Panc1 (cell line): ENCODE measurements around the gene BTBD3.

Experiments
- POLR2AphosphoS5 ChIP-seq: IDR thresholded peaks from 2 replicates; pipeline ENCODE4 v1.6.1; 2012; ENCODE audit warnings: mild to moderate bottlenecking, low read depth, low read length, moderate library complexity
- SIN3A ChIP-seq: IDR thresholded peaks from 2 replicates; pipeline ENCODE4 v1.6.1; 2012; ENCODE audit warnings: low read depth, mild to moderate bottlenecking, low read length, moderate library complexity, borderline replicate concordance; ENCODE audit not compliant: insufficient read depth
- TF ChIP-seq, protein P1 (sequence below): fragments of 450-650 bp; IDR thresholded peaks from 2 replicates; pipeline ENCODE4 v1.5.1; 2017; ENCODE audit warnings: mild to moderate bottlenecking
- TF ChIP-seq, protein P2 (sequence below), 2 experiments: IDR thresholded peaks; 2 replicates each; pipeline ENCODE4 v1.6.1; 2011 to 2012; ENCODE audit warnings: low read depth in 2 of 2, control low read depth in 1 of 2, low read length in 1 of 2, mild to moderate bottlenecking in 1 of 2, moderate library complexity in 1 of 2; ENCODE audit not compliant: insufficient read depth in 1 of 2

- TF ChIP-seq, protein P1, sequence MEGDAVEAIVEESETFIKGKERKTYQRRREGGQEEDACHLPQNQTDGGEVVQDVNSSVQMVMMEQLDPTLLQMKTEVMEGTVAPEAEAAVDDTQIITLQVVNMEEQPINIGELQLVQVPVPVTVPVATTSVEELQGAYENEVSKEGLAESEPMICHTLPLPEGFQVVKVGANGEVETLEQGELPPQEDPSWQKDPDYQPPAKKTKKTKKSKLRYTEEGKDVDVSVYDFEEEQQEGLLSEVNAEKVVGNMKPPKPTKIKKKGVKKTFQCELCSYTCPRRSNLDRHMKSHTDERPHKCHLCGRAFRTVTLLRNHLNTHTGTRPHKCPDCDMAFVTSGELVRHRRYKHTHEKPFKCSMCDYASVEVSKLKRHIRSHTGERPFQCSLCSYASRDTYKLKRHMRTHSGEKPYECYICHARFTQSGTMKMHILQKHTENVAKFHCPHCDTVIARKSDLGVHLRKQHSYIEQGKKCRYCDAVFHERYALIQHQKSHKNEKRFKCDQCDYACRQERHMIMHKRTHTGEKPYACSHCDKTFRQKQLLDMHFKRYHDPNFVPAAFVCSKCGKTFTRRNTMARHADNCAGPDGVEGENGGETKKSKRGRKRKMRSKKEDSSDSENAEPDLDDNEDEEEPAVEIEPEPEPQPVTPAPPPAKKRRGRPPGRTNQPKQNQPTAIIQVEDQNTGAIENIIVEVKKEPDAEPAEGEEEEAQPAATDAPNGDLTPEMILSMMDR, result no peak
- TF ChIP-seq, protein P2, sequence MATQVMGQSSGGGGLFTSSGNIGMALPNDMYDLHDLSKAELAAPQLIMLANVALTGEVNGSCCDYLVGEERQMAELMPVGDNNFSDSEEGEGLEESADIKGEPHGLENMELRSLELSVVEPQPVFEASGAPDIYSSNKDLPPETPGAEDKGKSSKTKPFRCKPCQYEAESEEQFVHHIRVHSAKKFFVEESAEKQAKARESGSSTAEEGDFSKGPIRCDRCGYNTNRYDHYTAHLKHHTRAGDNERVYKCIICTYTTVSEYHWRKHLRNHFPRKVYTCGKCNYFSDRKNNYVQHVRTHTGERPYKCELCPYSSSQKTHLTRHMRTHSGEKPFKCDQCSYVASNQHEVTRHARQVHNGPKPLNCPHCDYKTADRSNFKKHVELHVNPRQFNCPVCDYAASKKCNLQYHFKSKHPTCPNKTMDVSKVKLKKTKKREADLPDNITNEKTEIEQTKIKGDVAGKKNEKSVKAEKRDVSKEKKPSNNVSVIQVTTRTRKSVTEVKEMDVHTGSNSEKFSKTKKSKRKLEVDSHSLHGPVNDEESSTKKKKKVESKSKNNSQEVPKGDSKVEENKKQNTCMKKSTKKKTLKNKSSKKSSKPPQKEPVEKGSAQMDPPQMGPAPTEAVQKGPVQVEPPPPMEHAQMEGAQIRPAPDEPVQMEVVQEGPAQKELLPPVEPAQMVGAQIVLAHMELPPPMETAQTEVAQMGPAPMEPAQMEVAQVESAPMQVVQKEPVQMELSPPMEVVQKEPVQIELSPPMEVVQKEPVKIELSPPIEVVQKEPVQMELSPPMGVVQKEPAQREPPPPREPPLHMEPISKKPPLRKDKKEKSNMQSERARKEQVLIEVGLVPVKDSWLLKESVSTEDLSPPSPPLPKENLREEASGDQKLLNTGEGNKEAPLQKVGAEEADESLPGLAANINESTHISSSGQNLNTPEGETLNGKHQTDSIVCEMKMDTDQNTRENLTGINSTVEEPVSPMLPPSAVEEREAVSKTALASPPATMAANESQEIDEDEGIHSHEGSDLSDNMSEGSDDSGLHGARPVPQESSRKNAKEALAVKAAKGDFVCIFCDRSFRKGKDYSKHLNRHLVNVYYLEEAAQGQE (IDR thresholded peaks at IDR 0.05; ENCODE audit: insufficient read depth in 1 of 2, low read depth in 2 of 2, low read length in 1 of 2), result no peak
- TF ChIP-seq POLR2AphosphoS5 (no peak), SIN3A (no peak)
Measured at GRCh38 chr20:11881449-11881848, 36.2 kb upstream of the BTBD3 start.
